K562 (cell line): ENCODE data around the gene STXBP6. TPM values are rescaled to one million over a fixed set of nuclear protein-coding genes. Genes with fewer than 3 reads are reported as not detected.

Source experiments
- CBFA2T2 ChIP-seq: fragments of 450-650 bp; conservative IDR thresholded peaks from 2 replicates; pipeline ENCODE4 v1.6.1; 2017; ENCODE audit warnings: mild to moderate bottlenecking
- CREB1 ChIP-seq, 2 experiments: sonication (generic) in 1 of 2; formaldehyde crosslinking in 1 of 2; IDR thresholded peaks; 2 replicates each; pipeline versions ENCODE4 v1.6.1 to v1.8.0; 2012 to 2022; ENCODE audit warnings: inconsistent platforms in 1 of 2, mild to moderate bottlenecking in 1 of 2, missing genetic modification reagents in 1 of 2, moderate library complexity in 1 of 2
- CSDE1 ChIP-seq, 2 experiments: fragments of 450-650 bp; IDR thresholded peaks; 2 replicates each; pipeline ENCODE4 v1.6.1; 2016; ENCODE audit warnings: mild to moderate bottlenecking in 1 of 2
- FOXA1 ChIP-seq: fragments of 450-650 bp; IDR thresholded peaks from 2 replicates; pipeline ENCODE4 v1.6.1; 2016; ENCODE audit warnings: mild to moderate bottlenecking, borderline replicate concordance
- JUN ChIP-seq, 2 experiments: sonication (generic) in 1 of 2; formaldehyde crosslinking in 1 of 2; IDR thresholded peaks; 2 replicates each; pipeline versions ENCODE4 v1.6.1 to v1.8.0; 2012 to 2022; ENCODE audit warnings: borderline replicate concordance in 2 of 2, mild to moderate bottlenecking in 2 of 2, improper control_type of control experiment in 1 of 2, low read depth in 1 of 2, low read length in 1 of 2, missing genetic modification reagents in 1 of 2
- KAT7 ChIP-seq: sonication (generic); formaldehyde crosslinking; IDR thresholded peaks from 2 replicates; pipeline ENCODE4 v1.8.0; 2022; ENCODE audit warnings: missing genetic modification reagents, mild to moderate bottlenecking, borderline replicate concordance
- KLF16 ChIP-seq: IDR thresholded peaks from 2 replicates; pipeline ENCODE4 v1.6.1; 2016; ENCODE audit warnings: antibody characterized with exemption
- MAZ ChIP-seq, 2 experiments: fragments of 450-650 bp in 1 of 2; sonication (generic) in 1 of 2; formaldehyde crosslinking; IDR thresholded peaks in 1 of 2; conservative IDR thresholded peaks in 1 of 2; 2 replicates each; pipeline versions ENCODE4 v1.4.0 to v1.5.0; 2020; ENCODE audit warnings: mild to moderate bottlenecking in 1 of 2, missing genetic modification reagents in 1 of 2
- NFIC ChIP-seq: fragments of 450-650 bp; IDR thresholded peaks from 2 replicates; pipeline ENCODE4 v1.6.1; 2017; ENCODE audit warnings: mild to moderate bottlenecking, inconsistent platforms
- NFYB ChIP-seq: IDR thresholded peaks from 2 replicates; pipeline ENCODE4 v1.6.1; 2011; ENCODE audit warnings: mild to moderate bottlenecking, moderate library complexity; ENCODE audit not compliant: insufficient read length; ENCODE audit errors: extremely low read depth
- PTTG1 ChIP-seq: fragments of 450-650 bp; IDR thresholded peaks from 2 replicates; pipeline ENCODE4 v1.6.1; 2016; ENCODE audit warnings: low read depth, mild to moderate bottlenecking, missing genetic modification characterization, missing compliant biosample characterization
- SREBF1 ChIP-seq: fragments of 150-350 bp; IDR thresholded peaks from 2 replicates; pipeline ENCODE4 v1.6.1; 2014; ENCODE audit warnings: antibody characterized with exemption, low read depth, low read length, borderline replicate concordance
- ZFP1 ChIP-seq: fragments of 450-650 bp; formaldehyde crosslinking; IDR thresholded peaks from 2 replicates; pipeline ENCODE4 v1.4.0; 2020; ENCODE audit warnings: mild to moderate bottlenecking, mixed read lengths
- ZNF699 ChIP-seq: fragments of 250-450 bp; sonication (Bioruptor Pico); IDR thresholded peaks from 2 replicates; pipeline ENCODE4 v1.8.0; 2021; ENCODE audit warnings: mild to moderate bottlenecking, moderate library complexity; ENCODE audit not compliant: insufficient replicate concordance
- polyA plus RNA-seq, 8 experiments: library from polyadenylated mRNA; depleted of rRNA in 4 of 8; stranded (reverse) in 5 of 8; unstranded in 3 of 8; fragments of >200 nt; fragmentation: Nextera tagmentation in 2 of 8; fragmentation: Illumina TruSeq in 1 of 8; extraction: Ambion mirVana in 2 of 8; extraction: Trizol in 1 of 8; gene quantifications; 2 replicates each; pipeline versions ENCODE4 v1.2.1 to v1.2.3, GENCODE V29; 2011 to 2014; ENCODE audit warnings: inconsistent platforms in 1 of 8, missing spikeins in 1 of 8
- total RNA-seq, 7 experiments: library from RNA; depleted of rRNA in 6 of 7; stranded (reverse); fragments of >200 nt in 6 of 7; fragmentation: Illumina TruSeq in 2 of 7; extraction: Trizol in 2 of 7; gene quantifications; 2 replicates each; pipeline versions ENCODE4 v1.2.1 to v1.2.3, GENCODE V29; 2011 to 2021; ENCODE audit warnings: low replicate concordance in 1 of 7
- TF ChIP-seq, protein P1 (sequence below): fragments of 450-650 bp; IDR thresholded peaks from 2 replicates; pipeline ENCODE4 v1.6.1; 2016; ENCODE audit warnings: low read depth, mild to moderate bottlenecking, moderate library complexity
- TF ChIP-seq, protein P2 (sequence below), 3 experiments: IDR thresholded peaks in 2 of 3; conservative IDR thresholded peaks in 1 of 3; 2 replicates each; pipeline ENCODE4 v1.5.1; 2011 to 2012; ENCODE audit warnings: low read length in 3 of 3, mild to moderate bottlenecking in 3 of 3, control low read depth in 2 of 3, improper control_type of control experiment in 1 of 3, inconsistent platforms in 1 of 3, low read depth in 1 of 3, mixed read lengths in 1 of 3, moderate library complexity in 1 of 3; ENCODE audit not compliant: insufficient read depth in 2 of 3
- TF ChIP-seq, protein P3 (sequence below): fragments of 450-650 bp; formaldehyde crosslinking; IDR thresholded peaks from 2 replicates; pipeline ENCODE4 v1.4.0; 2020; ENCODE audit warnings: mild to moderate bottlenecking, moderate library complexity
- TF ChIP-seq, protein P4 (sequence below): fragments of 450-650 bp; conservative IDR thresholded peaks from 2 replicates; pipeline ENCODE4 v1.6.1; 2016; ENCODE audit warnings: missing genetic modification characterization, low read depth, mild to moderate bottlenecking, control low read depth, missing compliant biosample characterization

The STXBP6 gene
- total and polyA plus RNA-seq, 9 of the 15 experiments (the other 6 are each of a cell fraction or from before 2014, with no cell fraction given), result 0.27 to 0.89 (median 0.59) TPM

DNA sequence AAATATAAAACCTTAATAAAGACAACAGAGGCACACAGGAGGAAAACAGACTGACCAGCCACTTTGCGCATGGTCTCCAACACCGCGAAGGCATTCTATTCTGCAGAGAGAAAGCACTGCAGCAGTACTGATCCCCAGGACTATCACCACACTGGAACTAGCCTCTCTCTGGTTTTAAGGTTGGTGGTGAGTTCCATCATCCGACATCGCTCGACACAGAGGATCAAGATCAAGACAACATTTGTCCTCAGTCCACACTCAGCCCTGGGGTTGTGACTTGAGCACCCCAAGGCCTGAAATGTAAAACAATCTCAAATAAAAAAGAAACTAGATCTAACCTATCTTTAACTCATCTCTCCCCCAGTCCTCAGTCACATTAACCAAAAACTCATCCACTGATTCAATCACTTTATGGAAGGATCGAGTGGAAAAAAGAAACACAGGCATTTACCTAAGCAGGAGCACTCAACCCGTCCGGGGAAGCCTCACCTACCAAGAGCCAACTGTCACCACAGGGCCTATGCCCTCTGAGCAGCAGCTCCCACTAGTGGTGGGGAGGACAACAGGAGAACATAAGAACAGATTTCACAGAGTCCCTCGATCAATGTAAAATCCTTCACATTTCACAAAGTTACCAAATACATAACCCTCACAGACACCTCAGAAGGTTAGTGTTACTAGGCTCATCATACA, 17.7 kb downstream of the STXBP6 start (continued):
- TF ChIP-seq MAZ (CRISPR knock-in tag; conservative IDR thresholded peaks at IDR 0.05 in 1 of 2, IDR thresholded peaks at IDR 0.05 in 1 of 2) (0 out of 4 replicates have a peak, but pooled peaks of 1 of the 2 experiments have one; percentile 21), KAT7 (CRISPR knock-in tag) (no peak), CREB1 (IDR thresholded peaks at IDR 0.05) (no peak), CREB1 (CRISPR knock-in tag; IDR thresholded peaks at IDR 0.05) (no peak), NFYB (no peak), ZFP1 (no peak), CSDE1 (IDR thresholded peaks at IDR 0.05) (no peak), FOXA1 (no peak), ZNF699 (CRISPR knock-in tag) (no peak), CBFA2T2 (no peak), JUN (IDR thresholded peaks at IDR 0.05; ENCODE audit: borderline replicate concordance, low read depth, low read length) (no peak), JUN (CRISPR knock-in tag; IDR thresholded peaks at IDR 0.05; ENCODE audit: borderline replicate concordance) (no peak), SREBF1 (no peak), PTTG1 (tag) (no peak), KLF16 (no peak), NFIC (no peak)
- TF ChIP-seq, protein P1, sequence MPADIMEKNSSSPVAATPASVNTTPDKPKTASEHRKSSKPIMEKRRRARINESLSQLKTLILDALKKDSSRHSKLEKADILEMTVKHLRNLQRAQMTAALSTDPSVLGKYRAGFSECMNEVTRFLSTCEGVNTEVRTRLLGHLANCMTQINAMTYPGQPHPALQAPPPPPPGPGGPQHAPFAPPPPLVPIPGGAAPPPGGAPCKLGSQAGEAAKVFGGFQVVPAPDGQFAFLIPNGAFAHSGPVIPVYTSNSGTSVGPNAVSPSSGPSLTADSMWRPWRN, result no peak
- TF ChIP-seq, protein P2, sequence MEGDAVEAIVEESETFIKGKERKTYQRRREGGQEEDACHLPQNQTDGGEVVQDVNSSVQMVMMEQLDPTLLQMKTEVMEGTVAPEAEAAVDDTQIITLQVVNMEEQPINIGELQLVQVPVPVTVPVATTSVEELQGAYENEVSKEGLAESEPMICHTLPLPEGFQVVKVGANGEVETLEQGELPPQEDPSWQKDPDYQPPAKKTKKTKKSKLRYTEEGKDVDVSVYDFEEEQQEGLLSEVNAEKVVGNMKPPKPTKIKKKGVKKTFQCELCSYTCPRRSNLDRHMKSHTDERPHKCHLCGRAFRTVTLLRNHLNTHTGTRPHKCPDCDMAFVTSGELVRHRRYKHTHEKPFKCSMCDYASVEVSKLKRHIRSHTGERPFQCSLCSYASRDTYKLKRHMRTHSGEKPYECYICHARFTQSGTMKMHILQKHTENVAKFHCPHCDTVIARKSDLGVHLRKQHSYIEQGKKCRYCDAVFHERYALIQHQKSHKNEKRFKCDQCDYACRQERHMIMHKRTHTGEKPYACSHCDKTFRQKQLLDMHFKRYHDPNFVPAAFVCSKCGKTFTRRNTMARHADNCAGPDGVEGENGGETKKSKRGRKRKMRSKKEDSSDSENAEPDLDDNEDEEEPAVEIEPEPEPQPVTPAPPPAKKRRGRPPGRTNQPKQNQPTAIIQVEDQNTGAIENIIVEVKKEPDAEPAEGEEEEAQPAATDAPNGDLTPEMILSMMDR (IDR thresholded peaks at IDR 0.05 in 2 of 3, conservative IDR thresholded peaks at IDR 0.05 in 1 of 3; ENCODE audit: insufficient read depth in 2 of 3, low read depth in 1 of 3, low read length in 3 of 3), result peak; percentile 41 to 67 (median 44); a peak in 5 of 6 replicates
- TF ChIP-seq, protein P3, sequence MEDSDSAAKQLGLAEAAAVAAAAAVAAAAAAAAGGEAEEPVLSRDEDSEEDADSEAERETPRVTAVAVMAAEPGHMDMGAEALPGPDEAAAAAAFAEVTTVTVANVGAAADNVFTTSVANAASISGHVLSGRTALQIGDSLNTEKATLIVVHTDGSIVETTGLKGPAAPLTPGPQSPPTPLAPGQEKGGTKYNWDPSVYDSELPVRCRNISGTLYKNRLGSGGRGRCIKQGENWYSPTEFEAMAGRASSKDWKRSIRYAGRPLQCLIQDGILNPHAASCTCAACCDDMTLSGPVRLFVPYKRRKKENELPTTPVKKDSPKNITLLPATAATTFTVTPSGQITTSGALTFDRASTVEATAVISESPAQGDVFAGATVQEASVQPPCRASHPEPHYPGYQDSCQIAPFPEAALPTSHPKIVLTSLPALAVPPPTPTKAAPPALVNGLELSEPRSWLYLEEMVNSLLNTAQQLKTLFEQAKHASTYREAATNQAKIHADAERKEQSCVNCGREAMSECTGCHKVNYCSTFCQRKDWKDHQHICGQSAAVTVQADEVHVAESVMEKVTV (CRISPR knock-in tag), result peak; percentile 42; the same call in 1 of the 2 replicates
- TF ChIP-seq, protein P4, sequence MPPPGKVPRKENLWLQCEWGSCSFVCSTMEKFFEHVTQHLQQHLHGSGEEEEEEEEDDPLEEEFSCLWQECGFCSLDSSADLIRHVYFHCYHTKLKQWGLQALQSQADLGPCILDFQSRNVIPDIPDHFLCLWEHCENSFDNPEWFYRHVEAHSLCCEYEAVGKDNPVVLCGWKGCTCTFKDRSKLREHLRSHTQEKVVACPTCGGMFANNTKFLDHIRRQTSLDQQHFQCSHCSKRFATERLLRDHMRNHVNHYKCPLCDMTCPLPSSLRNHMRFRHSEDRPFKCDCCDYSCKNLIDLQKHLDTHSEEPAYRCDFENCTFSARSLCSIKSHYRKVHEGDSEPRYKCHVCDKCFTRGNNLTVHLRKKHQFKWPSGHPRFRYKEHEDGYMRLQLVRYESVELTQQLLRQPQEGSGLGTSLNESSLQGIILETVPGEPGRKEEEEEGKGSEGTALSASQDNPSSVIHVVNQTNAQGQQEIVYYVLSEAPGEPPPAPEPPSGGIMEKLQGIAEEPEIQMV (tag), result no peak
